ENCODE data around the gene EMILIN2. TPM values are rescaled to one million over a fixed set of nuclear protein-coding genes. Genes with fewer than 3 reads are reported as not detected.

EMILIN2 gene
- 16.3 and 33.1 TPM in 2 replicates for total RNA-seq

GRCh38 chr18:2846636-2847316 is at the start of gene EMILIN2:
TSS of gene EMILIN2 (plus strand) at chr18:2847006. CDS start at chr18:2847189, 183 bp downstream.

Other genes with a start within 250 kb of the EMILIN2 start
- 63.2 and 80.4 TPM in 2 replicates for gene SMCHD1, start 191.3 kb upstream of the EMILIN2 start, total RNA-seq
- 34.5 and 51.1 TPM in 2 replicates for gene LPIN2, start 166.1 kb downstream of the EMILIN2 start, total RNA-seq

Data from smooth muscle cell of trachea (primary cell).